GM23248 (cell line): ENCODE measurements around the gene IKZF4. TPM values are rescaled to one million over a fixed set of nuclear protein-coding genes. Genes with fewer than 3 reads are reported as not detected.
"Not testable (repeated sequence)": the region's sequence is repeated elsewhere in the genome, so short reads cannot be mapped to it uniquely, and the experiment has no call there.

ENCODE experiments used
- DNase-seq: peaks from one replicate; pipeline ENCODE4 v3.0.0-alpha.2; 2015
- H2AFZ ChIP-seq: fragments of 200-600 bp; sonication (generic); 2 replicates; pipeline ENCODE4 v1.6.1; 2016; ENCODE audit warnings: antibody characterized with exemption
- H3F3A ChIP-seq: fragments of 200-600 bp; sonication (generic); 2 replicates; pipeline ENCODE4 v1.6.1; 2016; ENCODE audit warnings: mild to moderate bottlenecking, antibody characterized with exemption, mixed run types; ENCODE audit not compliant: insufficient read depth
- H3K27ac ChIP-seq: fragments of 200-600 bp; sonication (generic); 2 replicates; pipeline ENCODE4 v1.5.1; 2016; ENCODE audit warnings: mild to moderate bottlenecking
- H3K27me3 ChIP-seq: fragments of 200-600 bp; sonication (generic); replicated peaks from 2 replicates; pipeline ENCODE4 v1.6.1; 2016; ENCODE audit warnings: mild to moderate bottlenecking; ENCODE audit not compliant: insufficient read depth
- H3K36me3 ChIP-seq: fragments of 200-600 bp; sonication (generic); 2 replicates; pipeline ENCODE4 v1.6.1; 2016; ENCODE audit warnings: low read depth, mild to moderate bottlenecking
- H3K4me1 ChIP-seq: fragments of 200-600 bp; sonication (generic); 2 replicates; pipeline ENCODE4 v1.6.1; 2016; ENCODE audit warnings: mild to moderate bottlenecking; ENCODE audit not compliant: insufficient read depth
- H3K4me2 ChIP-seq: fragments of 200-600 bp; sonication (generic); one replicate; pipeline ENCODE4 v1.6.1; 2016; ENCODE audit warnings: mild to moderate bottlenecking; ENCODE audit not compliant: unreplicated experiment
- H3K4me3 ChIP-seq: fragments of 200-600 bp; sonication (generic); 2 replicates; pipeline ENCODE4 v1.5.1; 2016; ENCODE audit warnings: mild to moderate bottlenecking
- H3K79me2 ChIP-seq: fragments of 200-600 bp; sonication (generic); 2 replicates; pipeline ENCODE4 v1.6.1; 2016; ENCODE audit warnings: mild to moderate bottlenecking; ENCODE audit not compliant: insufficient read depth
- H3K9ac ChIP-seq: fragments of 200-600 bp; sonication (generic); 2 replicates; pipeline ENCODE4 v1.6.1; 2016; ENCODE audit warnings: mild to moderate bottlenecking
- H3K9me2 ChIP-seq: fragments of 200-600 bp; sonication (generic); 2 replicates; pipeline ENCODE4 v1.6.1; 2016; ENCODE audit warnings: mixed run types, mild to moderate bottlenecking, moderate library complexity; ENCODE audit not compliant: insufficient read depth
- H3K9me3 ChIP-seq: fragments of 200-600 bp; sonication (generic); one replicate; pipeline ENCODE4 v1.6.1; 2017; ENCODE audit warnings: low read depth
- H4K20me1 ChIP-seq: fragments of 200-600 bp; sonication (generic); 2 replicates; pipeline ENCODE4 v1.6.0; 2016; ENCODE audit not compliant: insufficient read depth
- EZH2 ChIP-seq: fragments of 200-600 bp; sonication (generic); IDR thresholded peaks from 2 replicates; pipeline ENCODE4 v1.6.1; 2018; ENCODE audit warnings: antibody characterized with exemption, mild to moderate bottlenecking; ENCODE audit not compliant: insufficient read depth, poor library complexity, severe bottlenecking
- EZH2phosphoT487 ChIP-seq: fragments of 200-600 bp; sonication (generic); IDR thresholded peaks from 2 replicates; pipeline ENCODE4 v1.6.1; 2018; ENCODE audit warnings: antibody characterized with exemption, moderate library complexity, mild to moderate bottlenecking, low read depth; ENCODE audit not compliant: insufficient read depth
- WGBS, 2 experiments: methylation state at CpG; one replicate each; pipeline ENCODE4 v1.1.6; 2015 to 2017; ENCODE audit warnings: low lambda C conversion rate in 2 of 2, low coverage in 1 of 2; ENCODE audit errors: missing lambda C conversion rate in 2 of 2; 5-methylcytosine and 5-hydroxymethylcytosine counted together
- in situ Hi-C: fragments of 300-500 bp; cut with MboI; formaldehyde crosslinking; loops from 2 replicates; pipeline ENCODE4 v1.15.0; 2020
- polyA plus RNA-seq: library from polyadenylated mRNA; unstranded; fragments of >200 nt; fragmentation: Nextera tagmentation; extraction: Ambion mirVana; gene quantifications from 2 replicates; pipeline ENCODE4 v1.2.1, GENCODE V29; 2016
- total RNA-seq: library from RNA; depleted of rRNA; stranded (reverse); fragments of >200 nt; shearing (Covaris generic); gene quantifications from 2 replicates; pipeline ENCODE4 v1.2.3, GENCODE V29; 2014

The IKZF4 gene
- total and polyA plus RNA-seq, 2 experiments from 2014 or later = 0.99 to 1.4 TPM

DNA sequence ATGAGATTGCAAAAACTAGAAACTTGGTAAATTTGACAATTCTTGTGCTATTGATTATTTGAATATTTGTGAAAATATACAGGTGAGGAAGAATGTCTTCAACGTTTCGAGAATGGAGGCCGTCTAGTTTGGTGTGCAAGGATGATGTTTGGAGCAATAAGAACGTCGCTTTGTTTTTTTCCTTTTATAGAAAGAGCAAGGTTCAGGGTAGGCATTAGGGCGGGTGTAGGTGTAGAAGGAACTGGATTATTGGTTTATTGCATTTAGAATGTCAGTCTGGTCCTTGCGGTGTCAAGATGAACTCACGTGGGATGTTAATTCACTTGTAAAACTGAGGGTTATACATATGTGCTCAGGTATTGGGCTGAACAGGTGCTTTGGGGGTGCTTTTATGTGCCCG, 22.0 kb downstream of the IKZF4 start:
- in situ Hi-C loops = no loop called here
- no peak for DNase-seq
- 63 to 64% methylated on average over 9 of the region's 9 CpGs for WGBS, 2 experiments

DNA sequence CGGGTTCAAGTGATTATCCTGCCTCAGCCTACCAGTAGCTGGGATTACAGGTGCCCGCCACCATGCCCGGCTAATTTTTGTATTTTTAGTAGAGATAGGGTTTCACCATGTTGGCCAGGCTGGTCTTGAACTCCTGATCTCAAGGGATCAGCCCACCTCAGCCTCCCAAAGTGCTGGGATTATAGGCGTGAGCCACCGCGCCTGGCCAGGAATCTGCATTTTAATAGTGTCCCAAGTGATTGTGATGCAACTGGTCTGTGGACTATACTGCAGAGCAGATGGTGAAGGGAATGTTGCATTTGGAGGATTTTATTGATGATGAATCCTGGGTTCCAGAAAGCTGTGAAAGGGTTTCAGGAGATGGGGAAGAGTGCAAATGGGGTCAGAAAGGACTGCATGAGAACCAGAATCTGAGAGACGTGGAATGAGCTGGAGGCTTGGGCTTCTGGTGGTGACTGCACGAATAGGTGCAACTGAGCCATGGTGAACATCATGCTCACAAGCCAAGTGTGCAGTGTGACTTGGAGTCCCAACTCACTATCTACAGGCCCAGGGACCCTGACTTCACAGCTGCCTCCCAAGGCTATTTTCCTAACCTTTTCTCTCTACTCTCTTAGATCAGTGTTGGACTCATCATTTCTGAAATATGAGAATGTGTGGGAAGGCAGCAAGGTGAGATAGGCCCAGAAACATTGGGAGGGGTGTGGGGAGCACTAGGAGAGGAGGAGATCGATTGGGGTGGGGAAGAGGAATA, 25.4 kb downstream of the IKZF4 start:
- peaks cover 5% of the 10 kb centered on the region; the same call in 1 of the 2 replicates for H4K20me1 ChIP-seq
- H3K79me2 ChIP-seq = peaks cover 34% of the 10 kb centered on the region
- no peaks in the 10 kb centered on the region for H3K9me2 ChIP-seq
- H3K36me3 ChIP-seq = peaks cover 29% of the 10 kb centered on the region
- in situ Hi-C loops = no loop called here
- H3K9me3 ChIP-seq = no peaks in the 10 kb centered on the region
- DNase-seq = peak; percentile 15
- WGBS, 2 experiments = 84 to 86% methylated on average over 9 of the region's 9 CpGs
- H3K9ac ChIP-seq = peak overlapping the region; percentile 54
- no peak overlapping the region for H3K4me3 ChIP-seq
- H3F3A ChIP-seq = peaks cover 45% of the 10 kb centered on the region
- H3K4me2 ChIP-seq = no peak overlapping the region
- H3K27ac ChIP-seq = peak overlapping the region; percentile 63
- no peak overlapping the region for H2AFZ ChIP-seq
- H3K27me3 ChIP-seq = no peaks in the 10 kb centered on the region
- H3K4me1 ChIP-seq = peaks cover 19% of the 10 kb centered on the region
- TF ChIP-seq EZH2 = no peak
- TF ChIP-seq EZH2phosphoT487 = no peak

More for the DNA sequence above, 22.0 kb downstream of the IKZF4 start:
- peaks cover 34% of the 10 kb centered on the region for H3K79me2 ChIP-seq
- no peak overlapping the region for H2AFZ ChIP-seq
- peak overlapping the region; percentile 94 for H3K4me3 ChIP-seq
- peak overlapping the region; percentile 86 for H3K27ac ChIP-seq
- H3K27me3 ChIP-seq = no peaks in the 10 kb centered on the region
- H3K9ac ChIP-seq = peak overlapping the region; percentile 95
- H3K9me2 ChIP-seq = no peaks in the 10 kb centered on the region
- no peaks in the 10 kb centered on the region for H3K9me3 ChIP-seq
- H3F3A ChIP-seq = peaks cover 51% of the 10 kb centered on the region
- TF ChIP-seq EZH2 (no peak), EZH2phosphoT487 (no peak)
- H3K4me2 ChIP-seq = peak overlapping the region; percentile 98
- peaks cover 29% of the 10 kb centered on the region for H3K36me3 ChIP-seq
- H4K20me1 ChIP-seq = peaks cover 5% of the 10 kb centered on the region; the same call in 1 of the 2 replicates
- peaks cover 24% of the 10 kb centered on the region for H3K4me1 ChIP-seq

GRCh38 chr12:56053407-56053893, 32.6 kb downstream of the IKZF4 start:
- 83 to 88% methylated on average over 6 of the region's 6 CpGs for WGBS, 2 experiments

DNA sequence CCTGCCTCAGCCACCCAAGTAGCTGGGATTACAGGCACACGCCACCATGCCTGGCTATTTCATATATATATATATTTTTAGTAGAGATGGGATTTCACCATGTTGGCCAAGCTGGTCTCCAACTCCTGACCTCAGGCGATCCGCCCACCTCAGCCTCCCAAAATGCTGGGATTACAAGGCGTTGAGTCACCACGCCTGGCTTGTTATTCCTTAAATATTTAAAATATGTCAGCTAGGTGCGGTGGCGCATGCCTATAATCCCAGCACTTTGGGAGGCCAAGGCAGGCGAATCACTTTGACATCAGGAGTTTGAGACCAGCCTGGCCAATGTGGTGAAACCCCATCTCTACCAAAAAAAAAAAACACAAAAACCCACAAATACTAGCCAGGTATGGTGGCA, 39.1 kb downstream of the IKZF4 start:
- H3F3A ChIP-seq, H3K9ac ChIP-seq, H3K9me3 ChIP-seq, H3K27ac ChIP-seq, H3K4me3 ChIP-seq, H3K4me2 ChIP-seq, in situ Hi-C loops, H2AFZ ChIP-seq, H3K36me3 ChIP-seq, H3K27me3 ChIP-seq, H3K79me2 ChIP-seq, H3K9me2 ChIP-seq, H4K20me1 ChIP-seq: not testable (repeated sequence)
- DNase-seq = peak; percentile 52
- 65 to 80% methylated on average over 8 of the region's 8 CpGs for WGBS, 2 experiments
- peaks cover 22% of the 10 kb centered on the region for H3K4me1 ChIP-seq

More at GRCh38 chr12:56053407-56053893, 32.6 kb downstream of the IKZF4 start:
- in situ Hi-C loops = no loop called here
- Histone ChIP-seq H4K20me1 (no peaks in the 10 kb centered on the region), H2AFZ (no peak overlapping the region), H3K27me3 (no peaks in the 10 kb centered on the region), H3K79me2 (no peaks in the 10 kb centered on the region), H3K4me1 (peaks cover 7% of the 10 kb centered on the region), H3K27ac (no peak overlapping the region), H3K9me2 (no peaks in the 10 kb centered on the region), H3K36me3 (no peaks in the 10 kb centered on the region), H3K4me2 (no peak overlapping the region), H3K9ac (no peak overlapping the region), H3K9me3 (no peaks in the 10 kb centered on the region), H3F3A (peaks cover 4% of the 10 kb centered on the region; the same call in 1 of the 2 replicates), H3K4me3 (no peak overlapping the region)
- TF ChIP-seq EZH2phosphoT487 = no peak
- no peak for TF ChIP-seq EZH2
- DNase-seq = no peak
